Brain microvascular endothelial cell (primary cell): Measurements from ENCODE around the gene JAM2.
"Not testable (repeated sequence)": the region's sequence is repeated elsewhere in the genome, so short reads cannot be mapped to it uniquely, and the experiment has no call there.

Source experiments
- DNase-seq: peaks from one replicate; pipeline ENCODE4 v3.0.0-alpha.2; 2020
- H3K27ac ChIP-seq: fragments of 250-450 bp; sonication (Bioruptor Pico); 2 replicates; pipeline ENCODE4 v1.5.1; 2020; ENCODE audit warnings: mild to moderate bottlenecking, moderate library complexity
- H3K27me3 ChIP-seq: fragments of 250-450 bp; sonication (Bioruptor Pico); replicated peaks from 2 replicates; pipeline ENCODE4 v1.5.1; 2020; ENCODE audit warnings: mild to moderate bottlenecking
- H3K36me3 ChIP-seq: fragments of 250-450 bp; sonication (Bioruptor Pico); replicated peaks from 2 replicates; pipeline ENCODE4 v1.5.1; 2020; ENCODE audit warnings: mild to moderate bottlenecking
- H3K4me3 ChIP-seq: 2 replicates; pipeline ENCODE4 v1.5.1; 2011; ENCODE audit warnings: low read depth, mild to moderate bottlenecking, control low read depth, low read length, moderate library complexity
- CTCF ChIP-seq: IDR thresholded peaks from 2 replicates; pipeline ENCODE4 v1.5.1; 2011; ENCODE audit warnings: low read depth, mild to moderate bottlenecking, moderate library complexity, low read length, control low read depth, inconsistent platforms; ENCODE audit errors: missing control alignments
- in situ Hi-C: cut with HindIII; loops from 2 replicates; pipeline ENCODE4 v1.10.0; 2017; ENCODE audit warnings: low sequenced_read_pairs, low pct_ligation_motif_present

The JAM2 gene

GRCh38 chr21:25700741-25701140 lies 61.7 kb downstream of the JAM2 start:
- in situ Hi-C loops: no loop called here
- H3K36me3 ChIP-seq: no peaks in the 10 kb centered on the region

GRCh38 chr21:25701529-25701928 lies 62.5 kb downstream of the JAM2 start:
- Histone ChIP-seq H3K27ac (no peak overlapping the region), H3K27me3 (no peaks in the 10 kb centered on the region), H3K4me3 (no peak overlapping the region), H3K36me3 (no peaks in the 10 kb centered on the region)
- in situ Hi-C loops: no loop called here
- no peak for DNase-seq
- no peak for TF ChIP-seq CTCF

More at GRCh38 chr21:25700741-25701140, 61.7 kb downstream of the JAM2 start:
- no peak for TF ChIP-seq CTCF
- no peak overlapping the region for H3K4me3 ChIP-seq
- no peak for DNase-seq
- H3K27me3 ChIP-seq: no peaks in the 10 kb centered on the region
- no peak overlapping the region for H3K27ac ChIP-seq

GRCh38 chr21:25708467-25709065 lies 69.5 kb downstream of the JAM2 start:
- peak; percentile 76 for TF ChIP-seq CTCF
- Histone ChIP-seq H3K36me3 (no peaks in the 10 kb centered on the region), H3K4me3 (no peak overlapping the region), H3K27me3 (no peaks in the 10 kb centered on the region), H3K27ac (no peak overlapping the region)
- in situ Hi-C loops: no loop called here
- DNase-seq: peak; percentile 43

DNA sequence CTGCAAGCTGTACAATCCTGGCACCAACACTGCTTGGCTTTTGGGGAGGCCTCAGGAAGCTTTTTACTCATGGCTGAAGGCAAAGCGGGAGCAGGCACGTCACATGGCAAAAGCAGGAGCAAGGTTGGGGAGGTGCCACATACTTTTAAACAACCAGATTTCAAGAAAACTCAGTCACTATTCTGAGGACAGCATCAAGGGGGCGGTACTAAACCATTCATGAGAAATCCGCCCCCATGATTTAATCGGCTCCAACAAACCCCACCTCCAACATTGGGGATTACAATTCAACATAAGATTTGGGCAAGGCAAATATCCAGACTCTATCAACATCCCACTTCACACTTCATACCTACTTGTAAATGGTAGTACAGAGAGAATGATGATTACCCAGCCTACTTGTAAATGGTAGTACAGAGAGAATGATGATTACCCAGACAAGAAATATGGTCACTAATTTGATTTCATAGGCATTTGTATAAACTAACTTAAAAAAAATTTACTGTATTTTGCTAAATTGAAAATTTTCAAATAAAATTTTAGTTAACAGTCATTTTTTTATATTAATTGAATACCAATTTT lies 70.7 kb downstream of the JAM2 start:
- Histone ChIP-seq H3K4me3 (no peak overlapping the region), H3K27ac (no peak overlapping the region), H3K27me3 (no peaks in the 10 kb centered on the region), H3K36me3 (no peaks in the 10 kb centered on the region)
- DNase-seq: no peak
- TF ChIP-seq CTCF: no peak
- in situ Hi-C loops: no loop called here

DNA sequence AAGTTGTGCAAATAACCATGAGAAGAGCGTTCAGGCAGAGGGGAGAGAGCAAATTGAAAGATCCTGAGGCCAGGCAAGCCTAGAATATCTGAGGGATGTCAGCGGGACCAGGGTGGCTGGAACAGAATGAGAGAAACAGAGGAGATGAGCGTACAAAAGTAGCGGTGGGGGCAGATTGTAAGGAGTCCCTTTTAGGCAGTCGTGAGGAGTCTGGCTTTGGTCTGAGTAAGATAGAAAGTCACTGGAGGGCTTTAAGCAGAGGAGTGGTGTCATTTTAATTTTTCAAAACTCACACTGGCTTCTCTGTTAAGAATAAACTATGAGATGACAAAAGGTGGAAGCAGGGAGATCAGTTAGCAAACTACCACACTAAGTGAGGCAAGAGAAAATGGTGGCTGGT lies 71.5 kb downstream of the JAM2 start:
- Histone ChIP-seq H3K36me3 (no peaks in the 10 kb centered on the region), H3K27ac (no peak overlapping the region), H3K27me3 (no peaks in the 10 kb centered on the region), H3K4me3 (no peak overlapping the region)
- in situ Hi-C loops: no loop called here
- TF ChIP-seq CTCF: no peak
- no peak for DNase-seq

GRCh38 chr21:25714066-25714465 lies 75.0 kb downstream of the JAM2 start:
- H3K4me3 ChIP-seq, DNase-seq, H3K27me3 ChIP-seq, H3K36me3 ChIP-seq, H3K27ac ChIP-seq, in situ Hi-C loops: not testable (repeated sequence)
